Measurements from ENCODE around the gene NR2C2AP. TPM values are rescaled to one million over a fixed set of nuclear protein-coding genes. Genes with fewer than 3 reads are reported as not detected.

The NR2C2AP gene
- total and polyA plus RNA-seq, 8 donors, result 0.45 to 28.9 (median 16.5) TPM; not detected in 2

GRCh38 chr19:19151418-19151817 lies 51.8 kb downstream of the NR2C2AP start:
- no peak overlapping the region for H3K4me3 ChIP-seq
- no peak for DNase-seq

More at GRCh38 chr19:19151418-19151817, 51.8 kb downstream of the NR2C2AP start:
- Histone ChIP-seq H3K27ac (no peak overlapping the region), H3K9me3 (no peaks in the 10 kb centered on the region), H3K36me3 (peaks cover 0 to 42% (median 36%) of the 10 kb centered on the region in 4 donors), H3K4me1 (peaks cover 0 to under 1% (median 0%) of the 10 kb centered on the region in 4 donors), H3K27me3 (no peaks in the 10 kb centered on the region)
- WGBS, 5 donors, result 67 to 80% (median 77%) methylated on average over 1 to 11 of the region's 11 CpGs
- TF ChIP-seq EP300 (IDR thresholded peaks at IDR 0.05) (no peak), CTCF (IDR thresholded peaks at IDR 0.05) (no peak), POLR2A (IDR thresholded peaks at IDR 0.05) (no peak), POLR2AphosphoS5 (IDR thresholded peaks at IDR 0.05) (no peak)
- intact Hi-C loops (cut with DNase I; ENCODE audit: low total_unique reads), result no loop called here

Small RNAs within 50 kb of the gene (small RNA-seq; reads per million reads assigned to genes)
- 0 reads per million in 4 donors for gene RNU6-1028P

Other genes starting within 250 kb of the NR2C2AP start
- gene SUGP2, start 169.9 kb downstream of the NR2C2AP start, total RNA-seq, result 100 to 1,000 TPM in 1 of 5 donors, 10 to 100 TPM in 4; 51.7 to 104 (median 62.4) TPM
- 10 to 100 TPM; 21.5 to 40.0 (median 28.1) TPM for gene SUGP2, start 169.9 kb downstream of the NR2C2AP start, polyA plus RNA-seq
- gene ARMC6, start 169.8 kb downstream of the NR2C2AP start, total RNA-seq, result 10 to 100 TPM in 4 of 5 donors, 1 to 10 TPM in 1; 7.0 to 63.8 (median 32.2) TPM
- gene ARMC6, start 169.8 kb downstream of the NR2C2AP start, polyA plus RNA-seq, result 10 to 100 TPM; 17.4 to 22.8 (median 19.4) TPM
- 10 to 100 TPM in 1 of 5 donors, 1 to 10 TPM in 4; 5.1 to 54.8 (median 6.7) TPM for gene SLC25A42, start 139.4 kb downstream of the NR2C2AP start, total RNA-seq
- 1 to 10 TPM; 3.7 to 7.3 (median 6.7) TPM for gene SLC25A42, start 139.4 kb downstream of the NR2C2AP start, polyA plus RNA-seq
- gene TMEM161A, start 64.9 kb downstream of the NR2C2AP start, total RNA-seq, result 10 to 100 TPM in 4 of 5 donors, 1 to 10 TPM in 1; 6.4 to 59.5 (median 15.9) TPM
- gene TMEM161A, start 64.9 kb downstream of the NR2C2AP start, polyA plus RNA-seq, result 10 to 100 TPM; 11.2 to 30.0 (median 11.8) TPM
- gene MEF2B, start 33.2 kb downstream of the NR2C2AP start, total RNA-seq, result 1 to 10 TPM in 1 of 5 donors, not detected in 4; 7.2 TPM
- gene MEF2B, start 33.2 kb downstream of the NR2C2AP start, polyA plus RNA-seq, result 1 to 10 TPM in 1 of 3 donors, under 1 TPM in 1, not detected in 1; 0.93 to 2.9 TPM
- gene BORCS8, start 11.3 kb downstream of the NR2C2AP start, total RNA-seq, result 10 to 100 TPM in 4 of 5 donors, 1 to 10 TPM in 1; 8.3 to 96.9 (median 27.8) TPM
- 10 to 100 TPM; 21.0 to 31.1 (median 28.4) TPM for gene BORCS8, start 11.3 kb downstream of the NR2C2AP start, polyA plus RNA-seq
- gene RFXANK, start 11.2 kb downstream of the NR2C2AP start, total RNA-seq, result 100 to 1,000 TPM in 2 of 5 donors, 10 to 100 TPM in 3; 17.4 to 112 (median 61.4) TPM
- gene RFXANK, start 11.2 kb downstream of the NR2C2AP start, polyA plus RNA-seq, result 100 to 1,000 TPM; 121 to 145 (median 136) TPM
- gene NCAN, start 8.5 kb upstream of the NR2C2AP start, total RNA-seq, result 1 to 10 TPM in 1 of 5 donors, not detected in 4; 1.7 TPM
- under 1 TPM in 2 of 3 donors, not detected in 1; 0.05 to 0.06 TPM for gene NCAN, start 8.5 kb upstream of the NR2C2AP start, polyA plus RNA-seq
- gene TM6SF2, start 69.9 kb upstream of the NR2C2AP start, total RNA-seq, result 1 to 10 TPM in 1 of 5 donors, not detected in 4; 1.3 TPM
- under 1 TPM in 2 of 3 donors, not detected in 1; 0.23 to 0.44 TPM for gene TM6SF2, start 69.9 kb upstream of the NR2C2AP start, polyA plus RNA-seq
- gene SUGP1, start 117.1 kb upstream of the NR2C2AP start, total RNA-seq, result 100 to 1,000 TPM in 1 of 5 donors, 10 to 100 TPM in 4; 13.0 to 129 (median 36.2) TPM
- gene SUGP1, start 117.1 kb upstream of the NR2C2AP start, polyA plus RNA-seq, result 10 to 100 TPM; 35.8 to 43.2 (median 37.1) TPM
- 100 to 1,000 TPM in 1 of 5 donors, 10 to 100 TPM in 4; 27.2 to 116 (median 49.2) TPM for gene MAU2, start 117.4 kb upstream of the NR2C2AP start, total RNA-seq
- gene MAU2, start 117.4 kb upstream of the NR2C2AP start, polyA plus RNA-seq, result 10 to 100 TPM; 10.6 to 16.1 (median 11.3) TPM
- gene GATAD2A, start 202.3 kb upstream of the NR2C2AP start, total RNA-seq, result 100 to 1,000 TPM in 1 of 5 donors, 10 to 100 TPM in 3, 1 to 10 TPM in 1; 9.3 to 119 (median 27.2) TPM
- gene GATAD2A, start 202.3 kb upstream of the NR2C2AP start, polyA plus RNA-seq, result 10 to 100 TPM; 10.1 to 21.4 (median 17.9) TPM

All from stomach (tissue), 9 donors.